GM15510 (cell line): ENCODE results near the gene B4GALNT4.
A peak's percentile ranks its signal among the peaks of the same experiment; 100 is the strongest.

Experiments used
- POLR2A ChIP-seq: IDR thresholded peaks from 3 replicates; pipeline ENCODE4 v1.6.1; 2011; ENCODE audit warnings: borderline replicate concordance; ENCODE audit not compliant: insufficient read length; ENCODE audit errors: extremely low read depth

Gene B4GALNT4

DNA sequence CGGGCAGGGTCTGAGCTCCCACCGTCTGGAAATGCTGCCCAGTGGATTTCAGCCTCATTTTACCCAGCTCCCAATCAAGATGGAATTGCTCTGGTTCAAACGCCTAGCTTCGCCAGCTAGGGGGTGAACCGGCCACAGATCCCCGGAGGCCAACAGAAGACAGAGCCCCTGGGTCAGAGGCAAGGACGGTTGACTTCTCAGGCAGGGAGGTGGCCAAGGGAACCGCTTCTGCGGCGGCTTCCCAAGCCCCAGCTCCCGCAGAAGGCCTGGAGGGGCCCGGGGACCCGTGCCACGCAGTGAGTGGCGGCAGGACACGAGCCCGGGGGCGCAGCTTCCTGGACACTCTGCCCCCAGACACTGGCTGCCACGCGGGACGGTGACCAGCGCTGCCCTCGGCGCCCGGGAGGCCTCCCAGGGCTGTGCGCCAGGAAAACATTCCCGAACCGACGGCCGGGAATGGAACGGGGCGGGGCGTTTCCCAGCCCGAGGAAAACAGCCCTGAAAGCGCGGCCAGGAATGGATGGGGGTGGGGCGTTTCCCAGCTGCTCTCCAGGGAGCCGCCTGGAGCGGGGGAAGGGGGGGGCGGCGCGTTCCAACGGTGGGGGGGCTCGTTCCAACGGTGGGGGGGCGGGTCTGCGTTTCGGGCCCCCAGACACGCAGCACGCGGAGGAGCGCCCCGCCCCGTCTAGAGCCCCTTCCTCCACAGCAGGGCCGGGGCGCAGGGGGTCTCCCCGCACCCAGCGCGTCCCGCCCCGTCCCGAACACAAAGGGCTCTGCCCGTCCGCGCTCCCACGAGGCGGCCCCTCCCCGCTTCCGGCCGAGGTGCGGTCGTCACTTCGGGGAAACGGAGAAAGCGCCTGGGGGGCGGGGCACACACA is 13.5 kb upstream of the B4GALNT4 start:
- peak; percentile 80 for TF ChIP-seq POLR2A

DNA sequence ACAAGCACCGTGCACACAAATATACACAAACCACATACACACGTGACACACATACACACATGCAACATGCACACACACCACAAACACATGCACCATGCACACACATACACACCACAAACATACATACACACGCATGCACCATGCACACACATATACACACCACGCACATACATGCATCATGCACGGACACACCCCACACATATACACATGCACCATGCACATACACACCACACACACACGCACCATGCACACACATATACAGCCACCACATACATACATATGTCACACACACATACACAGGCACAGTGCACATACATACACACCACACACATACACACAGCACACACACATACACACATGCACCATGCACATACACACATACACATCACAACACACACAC is 12.7 kb upstream of the B4GALNT4 start:
- no peak for TF ChIP-seq POLR2A

DNA sequence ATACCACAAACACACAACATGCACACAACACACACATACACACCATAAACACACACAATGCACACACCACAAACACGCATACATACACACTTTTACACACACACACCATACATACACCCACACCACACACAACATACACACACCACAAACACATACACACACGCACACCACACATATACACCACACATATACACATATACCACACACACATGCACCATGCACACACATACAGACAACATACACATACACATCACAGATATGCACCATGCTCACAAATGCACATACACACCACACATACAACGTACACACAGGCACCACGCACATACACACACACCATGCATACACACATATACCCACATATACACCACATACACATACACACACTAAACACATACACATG is 11.7 kb upstream of the B4GALNT4 start:
- no peak for TF ChIP-seq POLR2A

DNA sequence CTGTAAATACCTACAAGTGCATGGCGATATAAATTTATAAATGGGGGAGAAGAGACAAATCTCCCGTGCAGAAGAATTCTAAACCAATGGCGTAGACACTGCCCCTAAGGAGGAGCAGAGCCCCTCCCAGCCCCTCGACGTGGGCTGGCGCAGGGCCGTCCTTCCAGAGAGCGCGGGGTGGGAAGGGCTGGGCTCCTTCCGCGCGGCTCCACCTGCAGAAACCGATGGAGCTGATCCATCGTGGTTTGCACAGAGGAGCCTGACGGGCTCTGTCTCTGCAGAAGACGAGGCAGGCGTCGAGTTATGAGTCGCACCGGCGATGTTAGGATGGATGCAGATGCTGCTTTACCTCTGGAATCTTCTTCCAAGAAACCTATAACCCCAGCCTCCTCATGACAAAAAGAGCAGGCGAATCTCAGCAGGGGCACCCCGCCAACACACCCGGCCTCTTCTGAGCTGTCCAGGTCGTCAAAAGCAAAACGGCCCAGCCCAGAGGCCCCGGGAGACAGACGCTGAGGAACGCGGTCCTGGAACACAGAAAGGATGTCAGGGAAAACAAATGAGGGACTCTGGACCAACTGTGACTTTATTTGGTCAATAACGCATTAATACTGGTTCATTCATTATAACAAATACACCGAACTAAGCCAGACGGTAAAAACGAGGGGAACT is 11.0 kb upstream of the B4GALNT4 start:
- TF ChIP-seq POLR2A = no peak

DNA sequence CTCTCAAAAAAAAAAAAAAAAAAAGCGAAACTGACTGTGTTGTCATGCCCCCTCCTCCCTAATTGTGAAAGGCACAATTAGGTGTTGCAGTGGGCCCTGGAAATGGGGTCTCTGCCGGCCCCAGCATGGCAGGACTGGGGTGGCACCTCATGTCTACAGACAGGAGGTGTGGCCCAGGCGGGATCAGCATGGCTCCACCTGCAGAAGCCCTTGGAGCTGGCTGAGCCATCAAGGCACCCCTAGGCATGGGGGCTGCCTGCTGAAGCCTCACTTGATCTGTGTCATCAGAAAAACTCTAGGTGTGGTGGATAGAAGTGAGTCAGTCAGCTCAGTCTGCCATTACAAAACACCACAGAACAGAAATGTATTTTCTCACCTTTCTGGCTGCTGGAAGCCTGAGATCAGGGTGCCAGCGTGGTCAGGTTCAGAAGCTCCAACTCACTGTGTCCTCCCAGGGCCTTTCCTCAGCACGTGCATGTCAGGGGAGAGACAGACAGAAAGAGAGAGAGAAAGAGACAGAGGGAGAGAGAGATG is 10.1 kb upstream of the B4GALNT4 start:
- TF ChIP-seq POLR2A = no peak

DNA sequence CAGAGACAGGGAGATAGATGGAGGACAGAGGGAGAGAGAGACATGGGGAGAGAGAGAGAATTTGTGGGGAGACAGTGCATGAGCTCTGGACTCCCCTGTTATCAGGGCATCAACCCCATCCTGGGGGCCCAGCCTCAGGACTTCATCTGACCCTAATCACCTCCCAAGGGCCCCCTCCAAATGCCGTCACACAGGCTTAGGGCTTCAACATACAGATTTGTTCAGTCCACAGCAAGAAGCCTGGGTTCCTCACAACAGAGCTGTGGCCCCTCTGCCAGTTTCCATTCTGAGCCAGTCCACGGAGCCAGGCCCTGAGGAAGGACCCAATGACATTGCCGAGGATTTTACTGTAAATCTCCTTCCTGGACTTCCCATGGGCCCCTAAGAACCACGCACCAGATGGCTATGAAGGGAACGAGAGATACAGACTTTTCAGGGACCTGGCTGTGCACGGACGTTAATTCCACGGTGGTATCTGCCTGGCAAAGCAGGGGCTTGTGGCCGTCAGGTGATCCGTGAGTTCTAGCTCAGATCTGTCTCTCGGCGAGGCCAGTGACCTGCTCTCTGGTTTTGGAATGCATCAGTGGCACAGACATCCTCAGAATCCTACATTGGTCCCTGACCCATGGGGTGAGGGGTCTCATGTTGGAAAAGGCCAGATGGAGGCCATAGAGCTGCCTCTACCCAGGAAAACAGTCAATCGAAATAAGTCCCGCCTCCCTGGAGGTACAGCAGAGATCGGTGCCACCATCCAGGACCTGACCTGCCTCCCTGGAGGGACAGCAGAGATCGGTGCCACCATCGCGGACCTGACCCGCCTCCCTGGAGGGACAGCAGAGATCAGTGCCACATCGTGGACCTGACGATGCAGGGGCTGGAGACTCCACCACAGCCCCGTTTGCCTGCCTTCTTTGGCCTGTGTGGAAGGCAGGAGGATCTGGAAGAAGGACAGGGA is 8.7 kb upstream of the B4GALNT4 start:
- TF ChIP-seq POLR2A = no peak

DNA sequence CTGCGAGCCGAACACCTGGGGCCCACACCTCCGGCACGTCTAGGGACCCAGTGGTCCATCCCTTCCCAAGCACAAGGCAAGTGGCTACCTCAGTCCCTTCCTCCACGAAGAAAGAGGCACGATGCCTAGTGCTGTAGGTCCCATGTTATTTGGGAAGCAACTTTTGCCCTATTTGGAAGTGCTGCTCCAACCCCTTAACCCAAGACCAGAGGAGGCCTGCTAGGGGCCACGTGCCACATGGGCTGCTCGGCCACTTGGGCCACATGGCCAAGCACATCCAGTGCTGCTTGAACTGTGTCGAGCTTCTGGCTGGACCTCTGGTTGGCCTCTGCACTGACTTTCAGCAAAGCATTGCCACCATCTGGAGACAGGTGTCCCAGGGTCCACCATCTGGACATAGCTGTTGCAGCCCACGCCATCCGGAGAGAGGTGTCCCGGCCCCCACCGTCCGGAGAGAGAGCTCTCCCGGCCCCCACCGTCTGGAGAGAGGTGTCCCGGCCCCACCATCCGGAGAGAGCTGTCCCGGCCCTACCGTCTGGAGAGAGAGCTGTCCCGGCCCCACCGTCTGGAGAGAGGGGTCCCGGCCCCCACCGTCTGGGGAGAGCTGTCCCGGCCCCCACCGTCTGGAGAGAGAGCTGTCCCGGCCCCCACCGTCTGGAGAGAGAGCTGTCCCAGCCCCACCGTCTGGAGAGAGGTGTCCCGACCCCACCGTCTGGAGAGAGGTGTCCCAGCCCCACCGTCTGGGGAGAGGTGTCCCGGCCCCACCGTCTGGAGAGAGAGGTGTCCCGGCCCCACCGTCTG is 6.5 kb upstream of the B4GALNT4 start:
- no peak for TF ChIP-seq POLR2A

DNA sequence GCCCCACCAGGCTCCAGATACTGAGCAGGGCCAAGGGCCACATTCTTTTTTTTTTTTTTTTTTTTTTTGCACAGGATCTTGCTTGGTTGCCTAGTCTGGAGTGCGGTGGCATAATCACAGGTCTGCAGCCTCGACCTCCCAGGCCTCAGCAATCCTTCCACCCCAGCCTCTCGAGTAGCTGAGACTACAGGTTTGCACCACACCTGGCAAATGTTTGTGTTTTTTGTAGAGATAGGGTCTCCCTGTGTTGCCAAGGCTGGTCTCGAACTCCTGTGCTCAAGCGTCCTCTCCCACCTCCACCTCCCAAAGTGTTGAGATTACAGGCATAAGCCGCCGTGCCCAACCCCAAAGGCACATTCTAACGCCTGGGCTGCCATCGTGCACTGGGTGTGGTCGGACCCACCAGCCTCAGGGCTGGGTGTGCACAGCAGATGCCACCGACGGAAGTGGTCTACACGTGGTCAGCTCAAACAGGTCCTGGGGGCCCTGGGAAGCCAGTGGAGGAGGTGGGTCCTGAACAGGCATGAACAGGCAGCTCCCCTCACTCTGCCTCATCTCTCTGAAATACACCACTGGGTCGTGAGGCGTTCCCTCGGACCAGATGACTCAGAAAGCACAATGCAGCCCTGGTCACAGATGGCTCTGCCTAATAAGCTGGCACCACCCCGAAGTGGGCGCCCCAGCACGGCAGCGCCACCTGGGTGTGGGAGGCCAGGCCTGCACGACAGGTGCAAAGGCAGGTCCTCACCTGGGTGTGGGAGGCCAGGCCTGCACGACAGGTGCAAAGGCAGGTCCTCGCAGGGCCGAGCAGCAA is 5.1 kb upstream of the B4GALNT4 start:
- no peak for TF ChIP-seq POLR2A

DNA sequence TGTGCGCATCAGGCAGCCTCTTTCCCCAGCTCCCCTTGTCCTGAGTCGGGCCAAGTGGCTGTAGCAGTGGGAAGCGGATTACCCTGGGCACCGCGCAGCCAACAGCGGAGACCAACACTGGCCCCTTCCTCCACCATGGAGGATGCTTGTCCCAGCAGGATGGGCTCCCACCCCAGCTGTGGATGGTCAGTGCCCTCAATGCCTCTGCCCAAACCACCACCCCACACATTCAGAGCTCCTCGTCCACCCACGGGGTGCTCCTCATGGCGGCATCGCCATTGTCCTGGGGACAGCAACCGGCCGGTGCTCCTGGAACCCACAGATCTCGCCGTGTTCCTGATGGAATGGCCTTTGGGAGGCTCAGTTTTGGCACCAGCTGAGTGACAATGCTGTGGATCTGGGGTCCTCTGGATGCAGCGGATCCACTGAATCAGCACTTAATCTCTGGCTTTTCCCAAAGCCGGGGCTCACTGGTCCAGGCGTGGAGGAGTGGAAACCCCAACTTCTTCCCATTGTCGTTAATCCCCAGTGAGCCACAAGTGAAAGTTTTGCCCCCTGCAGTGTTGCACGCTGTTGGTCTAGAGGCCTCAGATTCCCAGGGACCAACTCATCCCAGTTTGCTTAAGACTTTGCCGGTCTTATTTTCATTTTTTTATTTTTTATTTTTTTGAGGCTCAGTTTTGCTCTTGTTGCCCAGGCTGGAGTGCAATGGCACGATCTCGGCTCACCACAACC is 4.1 kb upstream of the B4GALNT4 start:
- TF ChIP-seq POLR2A = no peak

DNA sequence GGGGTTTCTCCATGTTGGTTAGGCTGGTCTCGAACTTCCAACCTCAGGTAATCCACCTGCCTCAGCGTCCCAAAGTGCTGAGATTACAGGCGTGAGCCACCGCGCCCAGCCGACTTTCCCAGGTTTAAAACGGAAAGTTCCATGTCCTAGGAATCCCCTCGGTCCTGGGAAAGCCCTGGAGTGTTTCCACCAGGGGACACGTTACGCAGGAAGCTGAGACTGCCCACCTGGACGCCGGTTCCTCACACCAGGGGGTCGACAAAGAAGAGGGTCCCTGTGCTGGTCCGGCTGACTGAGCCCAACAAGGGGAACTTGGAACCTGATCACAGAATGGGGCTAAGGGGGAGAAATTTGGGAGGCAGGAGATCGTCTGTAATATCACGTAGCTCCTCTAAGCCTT is 3.5 kb upstream of the B4GALNT4 start:
- no peak for TF ChIP-seq POLR2A

DNA sequence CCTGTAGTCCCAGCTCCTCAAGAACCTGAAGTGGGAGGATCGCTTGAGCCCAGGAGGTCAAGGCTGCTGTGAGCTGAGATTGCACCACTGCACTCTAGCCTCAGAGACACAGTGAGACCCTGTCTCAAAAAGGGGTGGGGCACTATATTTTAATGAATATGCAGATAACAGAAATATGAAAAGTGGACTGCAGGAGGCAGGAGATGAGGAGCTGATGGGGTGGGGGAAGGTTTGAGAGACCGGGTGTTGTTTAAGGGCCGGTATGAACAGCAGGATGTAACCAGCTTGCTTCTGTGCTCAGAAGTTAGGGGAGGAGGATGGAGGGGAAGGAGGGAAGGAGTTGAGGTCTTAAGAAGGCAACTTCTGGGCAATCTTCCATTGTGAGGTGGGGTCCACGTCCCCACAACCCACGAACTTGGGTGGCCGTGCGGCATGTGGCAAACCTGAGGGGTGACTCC is 1.3 kb upstream of the B4GALNT4 start:
- TF ChIP-seq POLR2A = no peak
